Heart right ventricle (tissue), 16 donors: ENCODE data around the gene CYYR1. TPM values are rescaled to one million over a fixed set of nuclear protein-coding genes. Genes with fewer than 3 reads are reported as not detected.

Experiments
- ATAC-seq, 8 donors: fragments of 200-7000 bp; cut with Tn5 transposase; one replicate each; pipeline ENCODE4 v1.9.1; 2020; ENCODE audit warnings: mild to moderate bottlenecking in 8 of 8, moderate library complexity in 8 of 8, moderate number of reproducible peaks in 1 of 8
- DNase-seq, 2 donors: peaks; one replicate each; pipeline ENCODE4 v3.0.0-alpha.2; 2020
- H3K27ac ChIP-seq, 10 donors: fragments of 200-600 bp; sonication (generic) in 2 of 10; one replicate each; pipeline versions ENCODE4 v1.5.0 to v1.8.0; 2020 to 2022; ENCODE audit warnings: mild to moderate bottlenecking in 3 of 10
- H3K27me3 ChIP-seq, 7 donors: fragments of 200-600 bp; one replicate each; pipeline ENCODE4 v1.8.0; 2021 to 2022; ENCODE audit warnings: mild to moderate bottlenecking in 2 of 7
- H3K36me3 ChIP-seq, 9 donors: fragments of 200-600 bp; sonication (generic) in 1 of 9; one replicate each; pipeline versions ENCODE4 v1.5.0 to v1.8.0; 2020 to 2022; ENCODE audit warnings: mild to moderate bottlenecking in 2 of 9
- H3K4me1 ChIP-seq, 9 donors: fragments of 200-600 bp; sonication (generic) in 1 of 9; one replicate each; pipeline versions ENCODE4 v1.5.0 to v1.8.0; 2020 to 2022; ENCODE audit warnings: mild to moderate bottlenecking in 4 of 9
- H3K4me3 ChIP-seq, 10 donors: fragments of 200-600 bp; sonication (generic) in 2 of 10; one replicate each; pipeline versions ENCODE4 v1.5.0 to v1.8.0; 2020 to 2022; ENCODE audit warnings: mild to moderate bottlenecking in 7 of 10, moderate library complexity in 2 of 10
- H3K9me3 ChIP-seq, 11 donors: fragments of 200-600 bp in 10 of 11; sonication (generic) in 2 of 11; one replicate each; pipeline versions ENCODE4 v1.5.0 to v1.8.0; 2013 to 2022; ENCODE audit warnings: mild to moderate bottlenecking in 2 of 11, control low read depth in 1 of 11, moderate library complexity in 1 of 11
- CTCF ChIP-seq, 9 donors: fragments of 200-600 bp; sonication (generic) in 2 of 9; IDR thresholded peaks; one replicate each; pipeline versions ENCODE4 v1.5.0 to v1.8.0; 2021 to 2022; ENCODE audit warnings: antibody characterized with exemption in 9 of 9, mild to moderate bottlenecking in 5 of 9, moderate library complexity in 1 of 9
- WGBS, 2 donors: extraction: QIAGEN DNeasy Blood & Tissue Kit; methylation state at CpG; one replicate each; pipeline ENCODE4 v1.1.7; 2013; ENCODE audit warnings: inconsistent platforms in 1 of 2; 5-methylcytosine and 5-hydroxymethylcytosine counted together
- intact Hi-C, 10 donors: fragments of 100-400 bp; cut with DNase I; formaldehyde crosslinking; loops; one replicate each; pipeline versions ENCODE4 v1.11.1 to v1.14.2; 2022
- polyA plus RNA-seq, 2 donors: library from polyadenylated mRNA; stranded (reverse); fragments of 200-250 nt; gene quantifications; one replicate each; pipeline ENCODE4 v1.2.3, GENCODE V29; 2013
- total RNA-seq, 10 donors: library from RNA; stranded (reverse); fragmentation: NEBNext Ultra II Directional in 3 of 10; extraction: Animal tissue kit (Norgen Biotek cat#: 25700) in 3 of 10; gene quantifications; one replicate each; pipeline versions ENCODE4 v1.2.1 to v1.2.4, GENCODE V29; 2021 to 2023
- donor health status: Arrhythmogenic right ventricular cardiomyopathy.
- donor health status: ischemic (EF 13 %, LVEDD 7.1; RV severe dilation, severe dysfunction).
- donor health status: healthy with polysubstance abuse.
- donor health status: DM: no; HTN: yes; CAD: no.
- donor health status: DM: no; HTN: no; CAD: no.
- donor health status: ischemic (EF 25% LVEDD 6.9; RV normal size, moderate dysfunction).
- donor health status: ischemic (EF 25% LVEDD 5.7; RV mildly dilated, moderate dysfunction).
- donor health status: healthy.
- donor health status: DM: yes; HTN: yes; CAD: no.
- donor health status: Ischemic cardiomyopathy.
- donor health status: ischemic (EF 35%, LVEDD 5.7; RV mildly dilated, moderate dysfunction).
- donor health status: nonischemic (EF 11% LVEDD 7.7; RV severe dilation, severe dysfunction).
- donor health status: DM: yes; HTN: yes; CAD: no.
- donor health status: PGD.
- donor health status: ischemic (EF 29% LVEDD 5.4; RV normal size, mild dysfunction).
- donor health status: nonischemic (EF 23%, LVEDD 6.1; RV moderate dilation, normal function).

The CYYR1 gene
- total and polyA plus RNA-seq, 12 donors: 10.8 to 38.2 (median 15.8) TPM

DNA sequence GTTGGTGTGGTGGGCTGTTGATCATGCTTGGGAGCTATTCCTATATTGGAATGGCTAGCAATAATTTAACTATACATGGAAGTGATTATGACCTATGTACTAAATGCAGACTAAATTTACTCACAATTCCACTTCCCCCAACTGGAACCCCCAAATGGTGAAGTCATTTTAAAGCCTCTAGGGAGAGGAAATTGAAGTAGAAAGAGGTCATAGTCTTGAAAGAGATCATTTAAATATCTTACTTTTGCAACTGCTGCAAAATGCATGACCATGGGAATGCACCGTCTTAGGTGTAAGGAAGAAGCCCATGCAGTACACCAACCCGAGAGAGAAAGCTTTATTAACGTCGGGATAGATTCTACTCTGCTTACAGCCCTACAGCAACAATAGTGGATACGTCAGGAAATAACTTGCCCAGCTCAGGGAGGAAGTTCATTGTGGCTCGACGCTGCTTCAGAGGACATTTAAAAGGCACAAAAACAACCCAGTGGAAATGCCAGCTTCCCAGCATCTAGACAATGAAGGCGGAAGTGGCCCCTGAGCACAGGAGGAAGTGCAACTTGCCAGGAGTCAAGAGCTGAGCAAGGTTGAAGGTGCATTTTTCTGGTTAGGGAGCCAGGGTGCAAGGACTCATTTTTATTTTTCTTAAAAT, 26.5 kb downstream of the CYYR1 start:
- no peak for TF ChIP-seq CTCF (IDR thresholded peaks at IDR 0.05)
- peak; percentile 20 to 54 for DNase-seq
- H3K4me3 ChIP-seq: no peak overlapping the region
- 60 to 72% methylated on average over 8 of the region's 8 CpGs for WGBS, 2 donors
- H3K4me1 ChIP-seq: peaks cover 0 to 48% (median 8%) of the 10 kb centered on the region in 9 donors
- peak; percentile 69 to 91 (median 88) for ATAC-seq
- H3K36me3 ChIP-seq: no peaks in the 10 kb centered on the region
- peak overlapping the region; percentile 59 to 83 (median 72) for H3K27ac ChIP-seq
- no peaks in the 10 kb centered on the region for H3K27me3 ChIP-seq
- H3K9me3 ChIP-seq: no peaks in the 10 kb centered on the region
- intact Hi-C loops: no loop called here

- no peak for ATAC-seq
Observed at GRCh38 chr21:26544201-26544775, 28.8 kb downstream of the CYYR1 start.

DNA sequence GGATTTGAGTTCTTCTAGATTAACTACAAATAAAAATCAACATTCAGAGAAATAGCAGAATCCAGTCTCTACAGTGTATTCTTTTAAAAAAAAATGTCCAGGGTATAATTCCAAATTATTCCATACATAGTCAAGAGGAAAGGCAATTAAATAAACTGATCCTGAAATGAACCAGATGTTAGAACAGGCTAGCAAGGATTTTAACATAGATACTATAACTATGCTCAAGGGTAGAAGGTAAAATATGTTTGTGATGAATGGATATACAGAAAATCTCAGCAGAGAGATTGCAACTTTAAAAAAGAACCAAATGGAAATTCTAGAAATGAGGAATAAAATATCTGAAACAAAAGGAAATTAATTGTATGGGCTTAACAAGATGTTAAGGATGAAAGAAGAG, 32.4 kb downstream of the CYYR1 start:
- H3K27me3 ChIP-seq: no peaks in the 10 kb centered on the region
- no peak for ATAC-seq
- peaks cover 0 to 7% (median 0%) of the 10 kb centered on the region in 9 donors for H3K36me3 ChIP-seq
- H3K4me3 ChIP-seq: no peak overlapping the region
- peaks cover 0 to 26% (median 0%) of the 10 kb centered on the region in 9 donors for H3K4me1 ChIP-seq
- no peak for TF ChIP-seq CTCF (IDR thresholded peaks at IDR 0.05)
- DNase-seq: no peak
- H3K27ac ChIP-seq: peak overlapping the region in 1 of 10 donors; percentile 8
- H3K9me3 ChIP-seq: no peaks in the 10 kb centered on the region
- intact Hi-C loops: no loop called here

More at GRCh38 chr21:26544201-26544775, 28.8 kb downstream of the CYYR1 start:
- Histone ChIP-seq H3K27me3 (no peaks in the 10 kb centered on the region), H3K4me3 (no peak overlapping the region), H3K27ac (no peak overlapping the region), H3K4me1 (peaks cover 0 to 49% (median 8%) of the 10 kb centered on the region in 9 donors), H3K36me3 (no peaks in the 10 kb centered on the region), H3K9me3 (no peaks in the 10 kb centered on the region)
- 94 to 96% methylated on average over 7 of the region's 7 CpGs for WGBS, 2 donors
- no peak for DNase-seq
- intact Hi-C loops: no loop called here
- TF ChIP-seq CTCF (IDR thresholded peaks at IDR 0.05): no peak

- H3K27me3 ChIP-seq: no peaks in the 10 kb centered on the region
- 93 to 95% methylated on average over 2 of the region's 2 CpGs for WGBS, 2 donors
- ATAC-seq (no peak), DNase-seq (no peak)
- peak overlapping the region in 2 of 10 donors; percentile 8 to 17 for H3K27ac ChIP-seq
- intact Hi-C loops: no loop called here
- TF ChIP-seq CTCF (IDR thresholded peaks at IDR 0.05): no peak
- no peak overlapping the region for H3K4me3 ChIP-seq
- peaks cover 0 to 9% (median 0%) of the 10 kb centered on the region in 9 donors for H3K36me3 ChIP-seq
- peaks cover 0 to 26% (median 0%) of the 10 kb centered on the region in 9 donors for H3K4me1 ChIP-seq
- H3K9me3 ChIP-seq: no peaks in the 10 kb centered on the region
Observed at GRCh38 chr21:26539566-26539965, 33.5 kb downstream of the CYYR1 start.
